Measurements from ENCODE around the gene MYO1B. TPM values are rescaled to one million over a fixed set of nuclear protein-coding genes. Genes with fewer than 3 reads are reported as not detected.
A peak's percentile ranks its signal among the peaks of the same experiment; 100 is the strongest.

The MYO1B gene
- total RNA-seq, 1 donor from 2014 or later, result 43.7 TPM

DNA sequence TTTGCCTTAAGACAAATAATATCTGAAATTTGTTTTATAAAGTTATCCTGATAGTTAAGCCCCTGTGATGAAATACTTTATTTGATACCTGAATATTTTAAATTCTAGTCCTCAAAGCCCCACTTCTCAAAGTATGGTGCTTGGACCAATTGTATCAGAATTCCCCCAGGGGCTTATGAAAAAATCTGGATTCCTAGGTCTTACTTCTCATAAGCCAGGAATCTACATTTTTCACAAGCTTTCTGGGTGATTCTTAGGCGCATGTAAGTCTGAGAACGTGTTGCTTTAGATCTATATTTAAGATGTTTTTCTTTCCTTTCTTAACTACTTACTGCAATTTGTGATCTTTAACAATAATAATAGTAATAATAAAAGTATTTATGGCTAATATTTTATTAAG is 53.1 kb downstream of the MYO1B start:
- no peak for DNase-seq (ENCODE audit: extremely low spot score in 2 of 2)
- intact Hi-C loops (cut with DNase I), result no loop called here

DNA sequence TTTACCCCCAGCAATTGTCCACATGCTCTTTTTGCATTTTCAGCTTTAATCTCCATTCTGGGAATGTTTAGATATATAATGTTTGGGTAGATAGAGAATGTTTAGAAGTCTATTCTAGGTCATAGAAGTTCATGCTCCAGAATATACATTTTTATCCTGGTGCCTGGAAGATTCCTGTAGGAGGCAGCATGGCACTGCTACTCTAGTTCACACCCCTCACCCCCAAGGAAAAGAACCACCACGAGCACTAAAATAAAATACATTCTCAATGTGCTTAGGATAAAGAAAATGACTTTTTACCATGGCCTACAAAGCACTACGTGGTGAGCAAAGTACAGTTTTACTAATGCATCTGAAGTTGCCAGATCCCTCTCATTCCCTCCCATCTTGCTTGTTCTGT is 53.8 kb downstream of the MYO1B start:
- no peaks in the 10 kb centered on the region for H3K9me3 ChIP-seq
- DNase-seq (ENCODE audit: extremely low spot score in 2 of 2), result no peak
- peaks cover 16% of the 10 kb centered on the region for H3K4me1 ChIP-seq
- H3K27me3 ChIP-seq, result no peaks in the 10 kb centered on the region
- intact Hi-C loops (cut with DNase I), result no loop called here
- TF ChIP-seq, protein P1, sequence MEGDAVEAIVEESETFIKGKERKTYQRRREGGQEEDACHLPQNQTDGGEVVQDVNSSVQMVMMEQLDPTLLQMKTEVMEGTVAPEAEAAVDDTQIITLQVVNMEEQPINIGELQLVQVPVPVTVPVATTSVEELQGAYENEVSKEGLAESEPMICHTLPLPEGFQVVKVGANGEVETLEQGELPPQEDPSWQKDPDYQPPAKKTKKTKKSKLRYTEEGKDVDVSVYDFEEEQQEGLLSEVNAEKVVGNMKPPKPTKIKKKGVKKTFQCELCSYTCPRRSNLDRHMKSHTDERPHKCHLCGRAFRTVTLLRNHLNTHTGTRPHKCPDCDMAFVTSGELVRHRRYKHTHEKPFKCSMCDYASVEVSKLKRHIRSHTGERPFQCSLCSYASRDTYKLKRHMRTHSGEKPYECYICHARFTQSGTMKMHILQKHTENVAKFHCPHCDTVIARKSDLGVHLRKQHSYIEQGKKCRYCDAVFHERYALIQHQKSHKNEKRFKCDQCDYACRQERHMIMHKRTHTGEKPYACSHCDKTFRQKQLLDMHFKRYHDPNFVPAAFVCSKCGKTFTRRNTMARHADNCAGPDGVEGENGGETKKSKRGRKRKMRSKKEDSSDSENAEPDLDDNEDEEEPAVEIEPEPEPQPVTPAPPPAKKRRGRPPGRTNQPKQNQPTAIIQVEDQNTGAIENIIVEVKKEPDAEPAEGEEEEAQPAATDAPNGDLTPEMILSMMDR (IDR thresholded peaks at IDR 0.05), result no peak
- TF ChIP-seq POLR2A (IDR thresholded peaks at IDR 0.05), result no peak
- TF ChIP-seq POLR2AphosphoS5 (IDR thresholded peaks at IDR 0.05; ENCODE audit: insufficient read depth in 1 of 2, low read depth in 1 of 2), result no peak
- no peak overlapping the region for H3K4me3 ChIP-seq
- no peaks in the 10 kb centered on the region for H3K36me3 ChIP-seq
- no peak overlapping the region for H3K27ac ChIP-seq

More for the DNA sequence above, 53.1 kb downstream of the MYO1B start:
- H3K36me3 ChIP-seq, result no peaks in the 10 kb centered on the region
- no peaks in the 10 kb centered on the region for H3K27me3 ChIP-seq
- H3K27ac ChIP-seq, result no peak overlapping the region
- peaks cover 9% of the 10 kb centered on the region for H3K4me1 ChIP-seq
- H3K4me3 ChIP-seq, result no peak overlapping the region
- TF ChIP-seq POLR2A (IDR thresholded peaks at IDR 0.05) (no peak), POLR2AphosphoS5 (IDR thresholded peaks at IDR 0.05; ENCODE audit: insufficient read depth in 1 of 2, low read depth in 1 of 2) (no peak)
- TF ChIP-seq, protein P1 (IDR thresholded peaks at IDR 0.05), result no peak
- no peaks in the 10 kb centered on the region for H3K9me3 ChIP-seq

DNA sequence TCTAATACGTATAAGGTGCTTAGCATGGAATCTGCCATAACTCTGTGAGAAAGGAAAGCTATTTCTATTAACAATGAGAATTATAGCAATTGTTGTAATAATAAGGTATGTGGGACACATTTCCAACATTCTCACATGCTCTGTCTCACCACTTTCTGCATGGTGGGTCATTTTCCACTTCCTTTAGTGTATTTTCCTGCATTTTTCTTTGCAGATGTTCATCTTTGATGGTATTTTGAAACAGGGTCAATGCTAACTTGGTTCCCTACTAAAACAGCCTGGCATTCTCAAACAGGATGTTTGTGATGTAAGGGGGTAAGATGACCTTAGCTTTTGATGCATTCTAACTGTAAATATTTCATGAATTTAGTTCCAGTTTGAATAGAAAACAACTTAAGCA is 54.7 kb downstream of the MYO1B start:
- DNase-seq (ENCODE audit: extremely low spot score in 2 of 2), result no peak
- TF ChIP-seq POLR2A (IDR thresholded peaks at IDR 0.05) (no peak), POLR2AphosphoS5 (IDR thresholded peaks at IDR 0.05; ENCODE audit: insufficient read depth in 1 of 2, low read depth in 1 of 2) (no peak)
- TF ChIP-seq, protein P1 (IDR thresholded peaks at IDR 0.05), result no peak
- Histone ChIP-seq H3K27ac (no peak overlapping the region), H3K4me3 (no peak overlapping the region), H3K4me1 (peaks cover 24% of the 10 kb centered on the region), H3K27me3 (no peaks in the 10 kb centered on the region), H3K9me3 (no peaks in the 10 kb centered on the region), H3K36me3 (no peaks in the 10 kb centered on the region)
- intact Hi-C loops (cut with DNase I), result no loop called here

DNA sequence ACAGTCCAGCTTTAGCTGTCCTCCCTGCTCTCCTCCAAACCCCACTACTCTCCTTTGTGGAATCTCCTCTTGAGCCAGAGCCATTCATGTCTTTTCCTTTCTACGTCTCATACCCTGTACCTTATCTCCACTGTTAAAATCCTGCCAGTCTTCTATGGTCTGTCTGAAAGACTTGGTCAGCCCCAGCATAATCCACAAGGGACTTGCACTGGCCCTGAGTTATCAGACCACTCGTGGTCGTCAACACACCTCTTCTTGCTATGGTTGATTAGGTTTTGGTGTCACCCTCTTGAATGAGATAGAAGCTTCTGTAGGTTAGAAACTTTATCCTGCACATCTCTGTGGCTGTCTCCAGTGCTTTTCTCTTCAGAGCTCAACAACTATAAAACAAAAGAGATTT is 56.8 kb downstream of the MYO1B start:
- Histone ChIP-seq H3K4me1 (peaks cover 41% of the 10 kb centered on the region), H3K36me3 (no peaks in the 10 kb centered on the region), H3K27ac (no peak overlapping the region), H3K27me3 (no peaks in the 10 kb centered on the region), H3K4me3 (no peak overlapping the region), H3K9me3 (no peaks in the 10 kb centered on the region)
- TF ChIP-seq, protein P1 (IDR thresholded peaks at IDR 0.05), result no peak
- TF ChIP-seq POLR2AphosphoS5 (IDR thresholded peaks at IDR 0.05; ENCODE audit: insufficient read depth in 1 of 2, low read depth in 1 of 2) (no peak), POLR2A (IDR thresholded peaks at IDR 0.05) (no peak)
- DNase-seq (ENCODE audit: extremely low spot score in 2 of 2), result no peak
- intact Hi-C loops (cut with DNase I), result no loop called here

DNA sequence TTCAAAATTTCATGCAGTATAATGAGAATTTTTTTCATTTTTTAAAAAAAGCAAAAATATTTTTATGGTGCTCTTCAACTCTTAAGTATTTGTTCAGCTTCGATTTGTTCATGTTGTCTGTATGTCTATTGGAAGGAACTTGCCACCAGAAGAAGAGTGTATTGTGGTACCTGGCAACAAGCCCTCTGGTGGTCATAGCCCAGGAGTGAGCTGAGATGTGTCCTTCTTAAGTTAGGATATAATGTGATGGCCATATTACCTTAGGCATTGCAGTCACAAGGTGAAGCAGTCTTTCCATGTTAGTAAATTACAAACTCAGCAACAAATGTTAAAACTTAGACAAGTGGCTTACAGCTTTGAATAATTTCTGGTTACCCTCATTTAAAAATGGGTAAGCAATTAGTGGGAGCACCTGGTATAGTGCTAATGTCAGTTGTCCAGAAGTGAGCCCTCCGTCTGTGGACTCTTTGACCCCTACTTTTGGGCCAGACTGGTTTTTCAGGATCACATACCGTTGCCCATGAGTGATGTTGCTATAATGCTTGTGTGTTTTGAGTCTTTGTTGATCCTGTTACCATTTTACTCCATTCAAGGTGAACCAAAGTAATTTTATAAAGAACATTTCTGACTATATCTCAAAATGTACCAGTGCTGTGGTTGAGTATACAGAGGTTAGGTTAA is 57.4 kb downstream of the MYO1B start:
- no peaks in the 10 kb centered on the region for H3K9me3 ChIP-seq
- peak overlapping the region; percentile 33 for H3K27ac ChIP-seq
- no peaks in the 10 kb centered on the region for H3K27me3 ChIP-seq
- H3K4me3 ChIP-seq, result no peak overlapping the region
- no peaks in the 10 kb centered on the region for H3K36me3 ChIP-seq
- DNase-seq (ENCODE audit: extremely low spot score in 2 of 2), result no peak
- peaks cover 44% of the 10 kb centered on the region for H3K4me1 ChIP-seq
- TF ChIP-seq, protein P1 (IDR thresholded peaks at IDR 0.05), result no peak
- TF ChIP-seq POLR2AphosphoS5 (IDR thresholded peaks at IDR 0.05; ENCODE audit: insufficient read depth in 1 of 2, low read depth in 1 of 2) (no peak), POLR2A (IDR thresholded peaks at IDR 0.05) (no peak)
- intact Hi-C loops (cut with DNase I), result no loop called here

All from vagina (tissue), 2 donors.